ENCODE data around the gene C18orf63.

GRCh38 chr18:74399091-74399887 lies 83.7 kb downstream of the C18orf63 start:
- TF ChIP-seq, protein P1, sequence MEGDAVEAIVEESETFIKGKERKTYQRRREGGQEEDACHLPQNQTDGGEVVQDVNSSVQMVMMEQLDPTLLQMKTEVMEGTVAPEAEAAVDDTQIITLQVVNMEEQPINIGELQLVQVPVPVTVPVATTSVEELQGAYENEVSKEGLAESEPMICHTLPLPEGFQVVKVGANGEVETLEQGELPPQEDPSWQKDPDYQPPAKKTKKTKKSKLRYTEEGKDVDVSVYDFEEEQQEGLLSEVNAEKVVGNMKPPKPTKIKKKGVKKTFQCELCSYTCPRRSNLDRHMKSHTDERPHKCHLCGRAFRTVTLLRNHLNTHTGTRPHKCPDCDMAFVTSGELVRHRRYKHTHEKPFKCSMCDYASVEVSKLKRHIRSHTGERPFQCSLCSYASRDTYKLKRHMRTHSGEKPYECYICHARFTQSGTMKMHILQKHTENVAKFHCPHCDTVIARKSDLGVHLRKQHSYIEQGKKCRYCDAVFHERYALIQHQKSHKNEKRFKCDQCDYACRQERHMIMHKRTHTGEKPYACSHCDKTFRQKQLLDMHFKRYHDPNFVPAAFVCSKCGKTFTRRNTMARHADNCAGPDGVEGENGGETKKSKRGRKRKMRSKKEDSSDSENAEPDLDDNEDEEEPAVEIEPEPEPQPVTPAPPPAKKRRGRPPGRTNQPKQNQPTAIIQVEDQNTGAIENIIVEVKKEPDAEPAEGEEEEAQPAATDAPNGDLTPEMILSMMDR (IDR thresholded peaks at IDR 0.05): no peak
- no peak for TF ChIP-seq POLR2A (IDR thresholded peaks at IDR 0.05)
